Naive thymus-derived CD4-positive, alpha-beta T cell (primary cell): Measurements from ENCODE around the gene KRT74. TPM values are rescaled to one million over a fixed set of nuclear protein-coding genes. Genes with fewer than 3 reads are reported as not detected.
A peak's percentile ranks its signal among the peaks of the same experiment; 100 is the strongest.

Experiments
- ATAC-seq: fragments of 150-1000 bp; cut with Tn5 transposase; 2 replicates; pipeline ENCODE4 v1.10.0; 2021; ENCODE audit warnings: mild to moderate bottlenecking, moderate library complexity
- CTCF ChIA-PET: fragments of 350-600 bp; sonication (Branson Sonifier 250); formaldehyde crosslinking; loops from one replicate; lab custom pipeline; 2021; ENCODE audit warnings: antibody characterized with exemption; lab: Charles Lee
- POLR2A ChIA-PET: fragments of 350-600 bp; sonication (Branson Sonifier 250); formaldehyde crosslinking; loops from one replicate; lab custom pipeline; 2021; ENCODE audit warnings: antibody characterized with exemption, inconsistent platforms; lab: Charles Lee
- DNase-seq, 9 donors: peaks; one replicate each; pipeline versions ENCODE4 v3.0.0 to v3.0.0-alpha.2; 2020 to 2022; ENCODE audit warnings: mixed read lengths in 1 of 9
- H3K27ac ChIP-seq: one replicate; pipeline ENCODE4 v1.7.0; 2013; ENCODE audit warnings: mild to moderate bottlenecking, low read depth, low read length, moderate library complexity
- H3K27me3 ChIP-seq, 2 donors: one replicate each; pipeline ENCODE4 v1.7.0; 2013; ENCODE audit warnings: low read length in 2 of 2, mild to moderate bottlenecking in 2 of 2, moderate library complexity in 2 of 2; ENCODE audit not compliant: control insufficient read depth in 2 of 2, insufficient read depth in 2 of 2
- H3K36me3 ChIP-seq, 3 experiments: 1 replicate in 2 of 3; 2 replicates in 1 of 3; pipeline ENCODE4 v1.7.0; 2013; ENCODE audit warnings: low read length in 3 of 3, mild to moderate bottlenecking in 3 of 3, moderate library complexity in 1 of 3; ENCODE audit not compliant: insufficient read depth in 3 of 3, control insufficient read depth in 2 of 3
- H3K4me1 ChIP-seq, 2 donors: one replicate each; pipeline ENCODE4 v1.7.0; 2013; ENCODE audit warnings: low read length in 2 of 2, mild to moderate bottlenecking in 2 of 2, moderate library complexity in 1 of 2; ENCODE audit not compliant: control insufficient read depth in 2 of 2, insufficient read depth in 2 of 2
- H3K4me3 ChIP-seq: 2 replicates; pipeline ENCODE4 v1.7.0; 2013; ENCODE audit warnings: mild to moderate bottlenecking, low read length
- H3K9me3 ChIP-seq, 3 experiments: 1 replicate in 2 of 3; 2 replicates in 1 of 3; pipeline ENCODE4 v1.7.0; 2013; ENCODE audit warnings: low read length in 3 of 3; ENCODE audit not compliant: control insufficient read depth in 2 of 3
- H3K27ac Mint-ChIP-seq, 9 donors: one replicate each; pipeline ENCODE4 v1.8.0; 2020 to 2022; ENCODE audit warnings: mixed read lengths in 9 of 9, mild to moderate bottlenecking in 8 of 9, moderate library complexity in 5 of 9, inconsistent platforms in 2 of 9
- H3K27me3 Mint-ChIP-seq, 5 donors: one replicate each; pipeline ENCODE4 v1.8.0; 2021 to 2022; ENCODE audit warnings: mixed read lengths in 5 of 5, mild to moderate bottlenecking in 1 of 5
- H3K36me3 Mint-ChIP-seq, 5 donors: one replicate each; pipeline ENCODE4 v1.8.0; 2020 to 2022; ENCODE audit warnings: mixed read lengths in 5 of 5, mild to moderate bottlenecking in 3 of 5, inconsistent platforms in 1 of 5
- H3K4me1 Mint-ChIP-seq, 7 donors: one replicate each; pipeline ENCODE4 v1.8.0; 2020 to 2022; ENCODE audit warnings: mixed read lengths in 7 of 7, mild to moderate bottlenecking in 3 of 7, inconsistent platforms in 1 of 7
- H3K4me3 Mint-ChIP-seq, 10 donors: one replicate each; pipeline ENCODE4 v1.8.0; 2020 to 2022; ENCODE audit warnings: mild to moderate bottlenecking in 10 of 10, mixed read lengths in 10 of 10, moderate library complexity in 6 of 10, inconsistent platforms in 2 of 10
- H3K9me3 Mint-ChIP-seq, 11 donors: one replicate each; pipeline ENCODE4 v1.8.0; 2020 to 2022; ENCODE audit warnings: mixed read lengths in 11 of 11, mild to moderate bottlenecking in 4 of 11, inconsistent platforms in 1 of 11, moderate library complexity in 1 of 11
- intact Hi-C, 2 donors: fragments of 100-400 bp; cut with micrococcal nuclease; formaldehyde crosslinking; loops; one replicate each; pipeline ENCODE4 v1.15.1; 2023
- polyA plus RNA-seq, 2 donors: library from polyadenylated mRNA; unstranded; fragments of 300-500 nt; fragmentation: Illumina TruSeq; gene quantifications; one replicate each; pipeline ENCODE4 v1.2.3, GENCODE V29; 2021
- total RNA-seq, 6 experiments: library from RNA in 5 of 6; stranded (reverse) in 5 of 6; gene quantifications; 1 replicate in 5 of 6; 2 replicates in 1 of 6; pipeline ENCODE4 v1.2.3 and lab custom pipeline; 2021 to 2026

KRT74 gene
- total and polyA plus RNA-seq, 7 experiments from 2014 or later: 0.12 to 1.2 (median 0.90) TPM; not detected in 3

GRCh38 chr12:52539821-52540173 lies 33.8 kb downstream of the KRT74 start:
- no peaks in the 10 kb centered on the region for H3K36me3 Mint-ChIP-seq
- CTCF ChIA-PET: interaction anchor here (0.7 kb wide), 1 partner anchor 30 kb away, joined by 3 read pairs; no protein-coding TSS in a partner anchor
- no peaks in the 10 kb centered on the region for H3K9me3 Mint-ChIP-seq
- no peak overlapping the region for H3K27ac ChIP-seq
- H3K4me3 ChIP-seq: no peak overlapping the region
- peaks cover 0 to 8% (median 0%) of the 10 kb centered on the region in 7 donors for H3K4me1 Mint-ChIP-seq
- no peaks in the 10 kb centered on the region for H3K9me3 ChIP-seq
- H3K27me3 Mint-ChIP-seq: peaks cover 0 to 3% (median 0%) of the 10 kb centered on the region in 5 donors
- DNase-seq: no peak
- no peaks in the 10 kb centered on the region for H3K36me3 ChIP-seq
- H3K4me3 Mint-ChIP-seq: no peak overlapping the region
- POLR2A ChIA-PET: no interaction called here
- no peaks in the 10 kb centered on the region for H3K4me1 ChIP-seq
- no peaks in the 10 kb centered on the region for H3K27me3 ChIP-seq
- no peak for ATAC-seq
- H3K27ac Mint-ChIP-seq: no peak overlapping the region
- intact Hi-C loops: no loop called here

- no peaks in the 10 kb centered on the region for H3K4me1 ChIP-seq
- ATAC-seq (no peak), DNase-seq (no peak)
- H3K36me3 ChIP-seq: no peaks in the 10 kb centered on the region
- Mint-ChIP-seq H3K36me3 (no peaks in the 10 kb centered on the region), H3K4me3 (no peak overlapping the region), H3K9me3 (no peaks in the 10 kb centered on the region), H3K27me3 (peaks cover 0 to 3% (median 0%) of the 10 kb centered on the region in 5 donors), H3K27ac (peak overlapping the region in 1 of 9 donors; percentile 51), H3K4me1 (peaks cover 0 to 8% (median 0%) of the 10 kb centered on the region in 7 donors)
- H3K4me3 ChIP-seq: no peak overlapping the region
- no peak overlapping the region for H3K27ac ChIP-seq
- H3K27me3 ChIP-seq: no peaks in the 10 kb centered on the region
- ChIA-PET POLR2A (no interaction called here), CTCF (interaction anchor here (0.6 to 0.7 kb wide), 2 partner anchors 30 to 663 kb away, joined by 3 read pairs; no protein-coding TSS in a partner anchor)
- H3K9me3 ChIP-seq: no peaks in the 10 kb centered on the region
- intact Hi-C loops: no loop called here
These were observed 34.4 kb downstream of the KRT74 start for GRCh38 chr12:52539083-52539820.

GRCh38 chr12:52537101-52537500 lies 36.5 kb downstream of the KRT74 start:
- POLR2A ChIA-PET: no interaction called here
- intact Hi-C loops: no loop called here

GRCh38 chr12:52535574-52535973 lies 38.1 kb downstream of the KRT74 start:
- Mint-ChIP-seq H3K36me3 (no peaks in the 10 kb centered on the region), H3K4me3 (no peak overlapping the region)
- CTCF ChIA-PET: interaction anchor here (1.0 kb wide), 1 partner anchor 10 kb away, joined by 3 read pairs; no protein-coding TSS in a partner anchor

More at GRCh38 chr12:52537101-52537500, 36.5 kb downstream of the KRT74 start:
- Mint-ChIP-seq H3K27me3 (peaks cover 0 to 3% (median 0%) of the 10 kb centered on the region in 5 donors), H3K36me3 (no peaks in the 10 kb centered on the region), H3K4me1 (peaks cover 0 to 5% (median 0%) of the 10 kb centered on the region in 7 donors), H3K4me3 (no peak overlapping the region), H3K27ac (no peak overlapping the region), H3K9me3 (no peaks in the 10 kb centered on the region)
- H3K4me3 ChIP-seq: no peak overlapping the region
- CTCF ChIA-PET: interaction anchor here (0.6 kb wide), 1 partner anchor 331 kb away, joined by 4 read pairs; no protein-coding TSS in a partner anchor
- H3K9me3 ChIP-seq: no peaks in the 10 kb centered on the region
- no peak for ATAC-seq
- H3K27me3 ChIP-seq: no peaks in the 10 kb centered on the region
- no peaks in the 10 kb centered on the region for H3K36me3 ChIP-seq
- DNase-seq: no peak
- no peaks in the 10 kb centered on the region for H3K4me1 ChIP-seq
- no peak overlapping the region for H3K27ac ChIP-seq

GRCh38 chr12:52534482-52534881 lies 39.2 kb downstream of the KRT74 start:
- Histone ChIP-seq H3K4me3 (no peak overlapping the region), H3K36me3 (no peaks in the 10 kb centered on the region), H3K27ac (no peak overlapping the region), H3K27me3 (no peaks in the 10 kb centered on the region), H3K9me3 (no peaks in the 10 kb centered on the region), H3K4me1 (no peaks in the 10 kb centered on the region)
- ATAC-seq: no peak
- peaks cover 0 to 2% (median 0%) of the 10 kb centered on the region in 11 donors for H3K9me3 Mint-ChIP-seq
- no peak for DNase-seq
- H3K36me3 Mint-ChIP-seq: no peaks in the 10 kb centered on the region
- no peak overlapping the region for H3K27ac Mint-ChIP-seq
- CTCF ChIA-PET: no interaction called here
- H3K4me1 Mint-ChIP-seq: peaks cover 0 to 7% (median 0%) of the 10 kb centered on the region in 7 donors
- POLR2A ChIA-PET: no interaction called here
- peaks cover 0 to 3% (median 0%) of the 10 kb centered on the region in 5 donors for H3K27me3 Mint-ChIP-seq
- intact Hi-C loops: no loop called here
- H3K4me3 Mint-ChIP-seq: no peak overlapping the region

More at GRCh38 chr12:52535574-52535973, 38.1 kb downstream of the KRT74 start:
- Mint-ChIP-seq H3K9me3 (no peaks in the 10 kb centered on the region), H3K4me1 (peaks cover 0 to 7% (median 0%) of the 10 kb centered on the region in 7 donors), H3K27ac (no peak overlapping the region), H3K27me3 (peaks cover 0 to 3% (median 0%) of the 10 kb centered on the region in 5 donors)
- Histone ChIP-seq H3K27ac (no peak overlapping the region), H3K27me3 (no peaks in the 10 kb centered on the region), H3K9me3 (no peaks in the 10 kb centered on the region), H3K4me1 (no peaks in the 10 kb centered on the region), H3K4me3 (no peak overlapping the region), H3K36me3 (no peaks in the 10 kb centered on the region)
- POLR2A ChIA-PET: no interaction called here
- ATAC-seq (no peak), DNase-seq (no peak)
- intact Hi-C loops: no loop called here

- peaks cover 0 to 3% (median 0%) of the 10 kb centered on the region in 5 donors for H3K27me3 Mint-ChIP-seq
- no peak overlapping the region for H3K27ac Mint-ChIP-seq
- H3K4me1 Mint-ChIP-seq: peaks cover 0 to 7% (median 0%) of the 10 kb centered on the region in 7 donors
- ATAC-seq (no peak), DNase-seq (no peak)
- H3K27me3 ChIP-seq: no peaks in the 10 kb centered on the region
- no peak overlapping the region for H3K27ac ChIP-seq
- no peaks in the 10 kb centered on the region for H3K36me3 Mint-ChIP-seq
- no peaks in the 10 kb centered on the region for H3K4me1 ChIP-seq
- no peak overlapping the region for H3K4me3 Mint-ChIP-seq
- no peaks in the 10 kb centered on the region for H3K9me3 ChIP-seq
- ChIA-PET POLR2A (no interaction called here), CTCF (no interaction called here)
- no peaks in the 10 kb centered on the region for H3K36me3 ChIP-seq
- H3K9me3 Mint-ChIP-seq: peaks cover 0 to 2% (median 0%) of the 10 kb centered on the region in 11 donors
- no peak overlapping the region for H3K4me3 ChIP-seq
- intact Hi-C loops: no loop called here
These were observed 39.8 kb downstream of the KRT74 start for GRCh38 chr12:52533686-52534470.
